ENCODE results near the gene PTPN14. TPM values are rescaled to one million over a fixed set of nuclear protein-coding genes. Genes with fewer than 3 reads are reported as not detected.

PTPN14 gene
- total and polyA plus RNA-seq, 2 of the 4 experiments (the other 2 are of a cell fraction): 21.5 to 31.7 TPM

- Histone ChIP-seq H3K27ac (ENCODE audit: insufficient read depth, low read length) (no peak overlapping the region), H3K27me3 (ENCODE audit: control insufficient read depth, insufficient read depth, low read length) (no peaks in the 10 kb centered on the region), H3K79me1 (ENCODE audit: low read depth in 1 of 2, low read length in 2 of 2) (peaks cover 40 to 76% of the 10 kb centered on the region in 2 experiments), H2AK9ac (replicated peaks; ENCODE audit: low read depth, low read length, poor library complexity) (no peak overlapping the region), H3K4me2 (ENCODE audit: low read depth, low read length) (no peak overlapping the region), H3K36me3 (ENCODE audit: control insufficient read depth, insufficient read depth, low read length) (no peaks in the 10 kb centered on the region), H3K9me3 (ENCODE audit: control insufficient read depth, insufficient read depth, low read length) (no peaks in the 10 kb centered on the region), H4K91ac (ENCODE audit: insufficient read depth, low read depth, low read length) (no peak overlapping the region), H3K56ac (ENCODE audit: extremely low read depth, insufficient read depth, low read length) (no peak overlapping the region), H3K4me3 (ENCODE audit: insufficient read depth, low read depth, low read length) (no peak overlapping the region), H3K14ac (replicated peaks; ENCODE audit: low read depth, low read length) (0 out of 2 replicates have a peak overlapping the region, but pooled peaks have one; percentile 49), H4K5ac (ENCODE audit: low read depth, low read length) (peak overlapping the region; percentile 20; the same call in 1 of the 2 replicates), H3K18ac (ENCODE audit: low read depth, low read length) (no peak overlapping the region), H4K20me1 (ENCODE audit: insufficient read depth, low read length) (peaks cover 48% of the 10 kb centered on the region), H3K4ac (ENCODE audit: low read depth, low read length) (no peak overlapping the region), H2AK5ac (ENCODE audit: low read depth, low read length) (no peak overlapping the region), H2BK5ac (ENCODE audit: low read depth, low read length, poor library complexity, severe bottlenecking) (no peak overlapping the region), H3K9ac (ENCODE audit: low read depth, low read length) (no peak overlapping the region), H4K8ac (ENCODE audit: low read depth in 2 of 2, low read length in 2 of 2) (peak overlapping the region in 1 of 2 experiments; percentile 23; a peak in 1 of 4 replicates), H2BK15ac (ENCODE audit: low read depth, low read length) (0 out of 3 replicates have a peak overlapping the region, but pooled peaks have one; percentile 51), H2BK120ac (ENCODE audit: low read depth, low read length) (no peak overlapping the region), H2AFZ (replicated peaks; ENCODE audit: low read length, poor library complexity) (no peak overlapping the region), H3K9me1 (ENCODE audit: insufficient read depth, low read length) (peaks cover 20% of the 10 kb centered on the region), H2BK20ac (ENCODE audit: low read depth, low read length) (no peak overlapping the region), H3K23ac (ENCODE audit: low read depth, low read length) (peak overlapping the region; percentile 86; the same call in 1 of the 2 replicates), H3K4me1 (ENCODE audit: control insufficient read depth, insufficient read depth, low read length) (peaks cover 21% of the 10 kb centered on the region)
- intact Hi-C loops (cut with micrococcal nuclease): no loop called here
- no TSS peak for BruUV-seq (replicated peaks)
- ChIA-PET CTCF (interaction anchor here (0.6 kb wide), 1 partner anchor 351 kb away, joined by 3 read pairs; no protein-coding TSS in a partner anchor), POLR2A (ENCODE audit: unreplicated experiment) (no interaction called here)
- no peak for ATAC-seq (ENCODE audit: low read depth)
- dilution Hi-C loops (cut with HindIII; ENCODE audit: low sequenced_read_pairs, unreplicated experiment): no loop called here
- in situ Hi-C loops (cut with MboI; ENCODE audit: low sequenced_read_pairs): no loop called here
- no peak for DNase-seq
- no CpG with 5 or more reads among the region's 3 CpGs for WGBS, 2 experiments (ENCODE audit: extremely low coverage in 2 of 2, insufficient read length in 1 of 2)
- no peak for TF ChIP-seq MAZ (IDR thresholded peaks at IDR 0.05; ENCODE audit: borderline replicate concordance, low read depth, low read length)
- no peak for TF ChIP-seq RFX5 (IDR thresholded peaks at IDR 0.05; ENCODE audit: low read depth, low read length)
- TF ChIP-seq MAFK (IDR thresholded peaks at IDR 0.05; ENCODE audit: low read depth, low read length): no peak
- no peak for TF ChIP-seq RCOR1 (IDR thresholded peaks at IDR 0.05; ENCODE audit: insufficient replicate concordance, low read length)
- TF ChIP-seq NFE2L2 (IDR thresholded peaks at IDR 0.05; ENCODE audit: low read depth, low read length): no peak
- TF ChIP-seq BHLHE40 (IDR thresholded peaks at IDR 0.05; ENCODE audit: low read depth, low read length): no peak
- no peak for TF ChIP-seq MXI1 (IDR thresholded peaks at IDR 0.05; ENCODE audit: borderline replicate concordance, low read depth, low read length)
- TF ChIP-seq ELK1 (IDR thresholded peaks at IDR 0.05; ENCODE audit: borderline replicate concordance, low read depth, low read length): no peak
- no peak for TF ChIP-seq RAD21 (IDR thresholded peaks at IDR 0.05; ENCODE audit: low read length)
- no peak for TF ChIP-seq CTCF (conservative IDR thresholded peaks at IDR 0.05; ENCODE audit: low read depth, low read length)
- TF ChIP-seq USF2 (IDR thresholded peaks at IDR 0.05; ENCODE audit: low read depth, low read length): no peak
- TF ChIP-seq POLR2A (IDR thresholded peaks at IDR 0.05; ENCODE audit: low read depth, low read length): no peak
- no peak for TF ChIP-seq CEBPB (IDR thresholded peaks at IDR 0.05; ENCODE audit: low read depth, low read length)
- no peak for TF ChIP-seq FOS (IDR thresholded peaks at IDR 0.05; ENCODE audit: low read depth, low read length)
- TF ChIP-seq SMC3 (IDR thresholded peaks at IDR 0.05; ENCODE audit: low read depth, low read length): no peak
- TF ChIP-seq CHD1 (IDR thresholded peaks at IDR 0.05; ENCODE audit: low read depth, low read length): no peak
Observed at GRCh38 chr1:214474467-214474866, 76.9 kb downstream of the PTPN14 start.

Data from IMR-90 (cell line).